IMR-90 (cell line): ENCODE measurements around the gene TBC1D1. TPM values are rescaled to one million over a fixed set of nuclear protein-coding genes. Genes with fewer than 3 reads are reported as not detected.

ENCODE experiments used
- ATAC-seq: fragments of 200-7000 bp; cut with Tn5 transposase; 2 replicates; pipeline ENCODE4 v1.9.1; 2020; ENCODE audit warnings: low read depth, mild to moderate bottlenecking, moderate library complexity
- BruUV-seq: library from RNA; stranded (reverse); fragments of 400-500 nt; replicated peaks from 2 replicates; lab custom pipeline; 2021; lab: Mats Ljungman, UMichigan
- CTCF ChIA-PET: fragments of 300-600 bp; formaldehyde crosslinking; extraction: SDS; loops from one replicate; lab custom pipeline; 2021; ENCODE audit warnings: antibody characterized with exemption; lab: Yijun Ruan, JAX
- POLR2A ChIA-PET: fragments of 300-600 bp; sonication (Branson Sonifier 250); formaldehyde crosslinking; loops from one replicate; lab custom pipeline; 2022; ENCODE audit warnings: antibody characterized with exemption; ENCODE audit not compliant: unreplicated experiment; lab: Charles Lee
- DNase-seq: peaks from one replicate; pipeline ENCODE4 v3.0.0; 2013
- H2AFZ ChIP-seq: replicated peaks from 2 replicates; pipeline ENCODE3; 2013; ENCODE audit warnings: low read length, mild to moderate bottlenecking; ENCODE audit not compliant: poor library complexity
- H2AK5ac ChIP-seq: 2 replicates; pipeline ENCODE4 v1.6.1; 2013; ENCODE audit warnings: low read depth, low read length, inconsistent platforms
- H2AK9ac ChIP-seq: replicated peaks from 2 replicates; pipeline ENCODE3; 2013; ENCODE audit warnings: mild to moderate bottlenecking, low read depth, low read length, moderate library complexity; ENCODE audit not compliant: poor library complexity
- H2BK120ac ChIP-seq: 2 replicates; pipeline ENCODE4 v1.6.1; 2013; ENCODE audit warnings: low read depth, low read length, inconsistent platforms
- H2BK15ac ChIP-seq: 3 replicates; pipeline ENCODE4 v1.6.1; 2013; ENCODE audit warnings: low read depth, low read length, inconsistent platforms
- H2BK20ac ChIP-seq: 2 replicates; pipeline ENCODE4 v1.6.1; 2013; ENCODE audit warnings: low read depth, mild to moderate bottlenecking, inconsistent platforms, low read length, moderate library complexity
- H2BK5ac ChIP-seq: 2 replicates; pipeline ENCODE4 v1.6.1; 2013; ENCODE audit warnings: mild to moderate bottlenecking, low read depth, low read length, inconsistent platforms; ENCODE audit not compliant: poor library complexity, severe bottlenecking
- H3K14ac ChIP-seq: replicated peaks from 2 replicates; pipeline ENCODE4 v1.6.1; 2013; ENCODE audit warnings: low read depth, low read length, inconsistent platforms
- H3K18ac ChIP-seq: 2 replicates; pipeline ENCODE4 v1.6.1; 2013; ENCODE audit warnings: low read depth, low read length, control low read depth
- H3K23ac ChIP-seq: 2 replicates; pipeline ENCODE4 v1.6.1; 2013; ENCODE audit warnings: low read depth, low read length, inconsistent platforms
- H3K27ac ChIP-seq: 2 replicates; pipeline ENCODE4 v1.5.1; 2013; ENCODE audit warnings: mild to moderate bottlenecking, control low read depth, low read length; ENCODE audit not compliant: insufficient read depth
- H3K27me3 ChIP-seq: 2 replicates; pipeline ENCODE4 v1.6.1; 2013; ENCODE audit warnings: low read length; ENCODE audit not compliant: control insufficient read depth, insufficient read depth
- H3K36me3 ChIP-seq: 2 replicates; pipeline ENCODE4 v1.6.1; 2013; ENCODE audit warnings: low read length, mixed read lengths; ENCODE audit not compliant: control insufficient read depth, insufficient read depth
- H3K4ac ChIP-seq: 2 replicates; pipeline ENCODE4 v1.6.1; 2013; ENCODE audit warnings: low read depth, low read length, inconsistent platforms
- H3K4me1 ChIP-seq: 2 replicates; pipeline ENCODE4 v1.6.1; 2013; ENCODE audit warnings: low read length, mixed read lengths; ENCODE audit not compliant: control insufficient read depth, insufficient read depth
- H3K4me2 ChIP-seq: 2 replicates; pipeline ENCODE4 v1.6.1; 2013; ENCODE audit warnings: low read depth, mild to moderate bottlenecking, control low read depth, low read length, moderate library complexity
- H3K4me3 ChIP-seq: 2 replicates; pipeline ENCODE4 v1.5.1; 2013; ENCODE audit warnings: low read depth, mild to moderate bottlenecking, control low read depth, low read length, moderate library complexity; ENCODE audit not compliant: insufficient read depth
- H3K56ac ChIP-seq: 2 replicates; pipeline ENCODE4 v1.6.1; 2013; ENCODE audit warnings: low read length, inconsistent platforms; ENCODE audit not compliant: insufficient read depth; ENCODE audit errors: extremely low read depth
- H3K79me1 ChIP-seq, 2 experiments: 2 replicates each; pipeline ENCODE4 v1.6.1; 2013; ENCODE audit warnings: low read length in 2 of 2, inconsistent platforms in 1 of 2, low read depth in 1 of 2
- H3K9ac ChIP-seq: 2 replicates; pipeline ENCODE4 v1.6.1; 2013; ENCODE audit warnings: low read depth, low read length, control low read depth
- H3K9me1 ChIP-seq: 2 replicates; pipeline ENCODE4 v1.6.1; 2013; ENCODE audit warnings: low read length, inconsistent platforms; ENCODE audit not compliant: insufficient read depth
- H3K9me3 ChIP-seq: 2 replicates; pipeline ENCODE4 v1.6.1; 2013; ENCODE audit warnings: low read length; ENCODE audit not compliant: control insufficient read depth, insufficient read depth
- H4K20me1 ChIP-seq: 2 replicates; pipeline ENCODE4 v1.6.1; 2013; ENCODE audit warnings: low read length, inconsistent platforms; ENCODE audit not compliant: insufficient read depth
- H4K5ac ChIP-seq: 2 replicates; pipeline ENCODE4 v1.6.1; 2013; ENCODE audit warnings: mild to moderate bottlenecking, low read depth, low read length, control low read depth
- H4K8ac ChIP-seq, 2 experiments: 2 replicates each; pipeline ENCODE4 v1.6.1; 2013; ENCODE audit warnings: low read depth in 2 of 2, low read length in 2 of 2, control low read depth in 1 of 2, inconsistent platforms in 1 of 2
- H4K91ac ChIP-seq: 2 replicates; pipeline ENCODE4 v1.6.1; 2013; ENCODE audit warnings: low read depth, low read length, inconsistent platforms; ENCODE audit not compliant: insufficient read depth
- CEBPB ChIP-seq: IDR thresholded peaks from 2 replicates; pipeline ENCODE4 v1.6.1; 2012; ENCODE audit warnings: low read depth, low read length, improper control_type of control experiment
- MAFK ChIP-seq: IDR thresholded peaks from 2 replicates; pipeline ENCODE4 v1.6.1; 2012; ENCODE audit warnings: low read depth, low read length, improper control_type of control experiment
- SMC3 ChIP-seq: fragments of 150-350 bp; IDR thresholded peaks from 2 replicates; pipeline ENCODE4 v1.6.1; 2016; ENCODE audit warnings: low read depth, mild to moderate bottlenecking, antibody characterized with exemption, low read length, moderate library complexity
- USF2 ChIP-seq: fragments of 150-350 bp; IDR thresholded peaks from 2 replicates; pipeline ENCODE4 v1.6.1; 2017; ENCODE audit warnings: mild to moderate bottlenecking, antibody characterized with exemption, low read length, low read depth
- WGBS, 2 experiments: methylation state at CpG; one replicate each; pipeline versions ENCODE4 v1.1.5 to v1.1.7; 2013; ENCODE audit warnings: missing lambda C conversion rate in 2 of 2; ENCODE audit not compliant: insufficient read length in 1 of 2; ENCODE audit errors: extremely low coverage in 2 of 2; 5-methylcytosine and 5-hydroxymethylcytosine counted together
- dilution Hi-C: fragments of 300-500 bp; cut with HindIII; formaldehyde crosslinking; loops from one replicate; pipeline ENCODE4 v1.14.3; 2018; ENCODE audit warnings: low sequenced_read_pairs; ENCODE audit not compliant: unreplicated experiment
- in situ Hi-C: fragments of 300-500 bp; cut with MboI; formaldehyde crosslinking; loops from 3 replicates; pipeline ENCODE4 v1.14.3; 2019; ENCODE audit warnings: low sequenced_read_pairs, inconsistent platforms, mixed read lengths
- intact Hi-C: fragments of 100-400 bp; cut with micrococcal nuclease; formaldehyde crosslinking; loops from 2 replicates; pipeline ENCODE4 v1.10.0; 2022
- polyA plus RNA-seq, 3 experiments: library from polyadenylated mRNA; depleted of rRNA; stranded (reverse); fragments of >200 nt; gene quantifications; 2 replicates each; pipeline ENCODE4 v1.2.3, GENCODE V29; 2012; ENCODE audit warnings: low replicate concordance in 1 of 3
- total RNA-seq: library from RNA; depleted of rRNA; stranded (reverse); fragments of >200 nt; gene quantifications from 2 replicates; pipeline ENCODE4 v1.2.3, GENCODE V29; 2012

Gene TBC1D1
- total and polyA plus RNA-seq, 2 of the 4 experiments (the other 2 are of a cell fraction), result 42.4 to 104 TPM

- no CpG with 5 or more reads among the region's 2 CpGs for WGBS, 2 experiments
- Histone ChIP-seq H3K23ac (no peak overlapping the region), H3K9me1 (no peaks in the 10 kb centered on the region), H3K4ac (no peak overlapping the region), H2BK15ac (no peak overlapping the region), H3K14ac (no peak overlapping the region), H2BK5ac (no peak overlapping the region), H3K4me1 (no peaks in the 10 kb centered on the region), H3K9ac (no peak overlapping the region), H3K18ac (no peak overlapping the region), H4K8ac (no peak overlapping the region), H3K4me2 (no peak overlapping the region), H4K20me1 (no peaks in the 10 kb centered on the region), H3K27me3 (no peaks in the 10 kb centered on the region), H3K27ac (no peak overlapping the region), H4K91ac (no peak overlapping the region), H2BK20ac (no peak overlapping the region), H3K36me3 (peaks cover 16% of the 10 kb centered on the region), H2BK120ac (no peak overlapping the region), H3K9me3 (no peaks in the 10 kb centered on the region), H4K5ac (no peak overlapping the region), H2AK9ac (no peak overlapping the region), H3K56ac (no peak overlapping the region), H3K79me1 (no peaks in the 10 kb centered on the region; a peak in 1 of 4 replicates), H2AFZ (no peak overlapping the region), H2AK5ac (no peak overlapping the region), H3K4me3 (no peak overlapping the region)
- TF ChIP-seq SMC3 (no peak), MAFK (no peak), USF2 (no peak), CEBPB (no peak)
- DNase-seq (no peak), ATAC-seq (no peak)
- in situ Hi-C loops (no loop called here), intact Hi-C loops (no loop called here), dilution Hi-C loops (no loop called here)
- no TSS peak for BruUV-seq
- CTCF ChIA-PET, result no interaction called here
- POLR2A ChIA-PET, result no interaction called here
Measured at GRCh38 chr4:37852376-37852775, 38.5 kb upstream of the TBC1D1 start.
